ENCODE measurements around the gene HAUS1. TPM values are rescaled to one million over a fixed set of nuclear protein-coding genes. Genes with fewer than 3 reads are reported as not detected.
A peak's percentile ranks its signal among the peaks of the same experiment; 100 is the strongest.

The HAUS1 gene
- total RNA-seq, 3 donors from 2014 or later: 44.9 to 62.6 (median 52.6) TPM

DNA sequence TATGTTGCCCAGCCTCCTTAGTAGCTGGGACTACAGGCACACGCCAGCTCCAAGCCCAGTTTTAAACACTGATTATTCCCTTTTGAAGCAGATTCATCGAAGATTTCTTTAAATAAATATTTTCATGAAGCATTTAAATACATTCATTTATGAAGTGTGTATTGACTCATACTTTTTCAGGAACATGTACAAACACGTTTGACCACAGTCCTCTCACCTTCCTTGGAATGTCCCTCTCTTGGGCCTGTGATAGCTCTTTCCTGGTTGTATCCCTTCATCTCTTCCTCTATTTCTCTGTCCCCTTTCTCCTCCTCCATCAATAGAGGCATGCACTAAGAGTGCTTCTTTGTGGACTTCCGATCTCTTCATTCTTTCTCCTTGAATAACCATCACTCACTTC, 34.7 kb upstream of the HAUS1 start:
- H3K27ac ChIP-seq: peak overlapping the region; percentile 80 to 86
- H3K4me1 ChIP-seq: peaks cover 0 to 4% of the 10 kb centered on the region in 2 donors
- no peaks in the 10 kb centered on the region for H3K36me3 ChIP-seq
- intact Hi-C loops (cut with DNase I; ENCODE audit: low total_unique reads): no loop called here
- no peak for TF ChIP-seq POLR2AphosphoS5 (IDR thresholded peaks at IDR 0.05)
- no peak for TF ChIP-seq POLR2A (IDR thresholded peaks at IDR 0.05)
- TF ChIP-seq CTCF (IDR thresholded peaks at IDR 0.05): no peak
- H3K9me3 ChIP-seq: no peaks in the 10 kb centered on the region
- H3K27me3 ChIP-seq: no peaks in the 10 kb centered on the region
- H3K4me3 ChIP-seq: no peak overlapping the region
- no peak for DNase-seq (ENCODE audit: low spot score in 2 of 2)

GRCh38 chr18:46070232-46070631, 34.0 kb upstream of the HAUS1 start:
- peaks cover 0 to 4% of the 10 kb centered on the region in 2 donors for H3K4me1 ChIP-seq
- H3K4me3 ChIP-seq: peak overlapping the region in 1 of 3 donors; percentile 86
- H3K9me3 ChIP-seq: no peaks in the 10 kb centered on the region
- H3K36me3 ChIP-seq: no peaks in the 10 kb centered on the region
- H3K27me3 ChIP-seq: no peaks in the 10 kb centered on the region
- H3K27ac ChIP-seq: peak overlapping the region; percentile 80 to 86
- TF ChIP-seq POLR2AphosphoS5 (IDR thresholded peaks at IDR 0.05) (no peak), CTCF (IDR thresholded peaks at IDR 0.05) (no peak)
- intact Hi-C loops (cut with DNase I; ENCODE audit: low total_unique reads): no loop called here
- DNase-seq (ENCODE audit: low spot score in 2 of 2): no peak

DNA sequence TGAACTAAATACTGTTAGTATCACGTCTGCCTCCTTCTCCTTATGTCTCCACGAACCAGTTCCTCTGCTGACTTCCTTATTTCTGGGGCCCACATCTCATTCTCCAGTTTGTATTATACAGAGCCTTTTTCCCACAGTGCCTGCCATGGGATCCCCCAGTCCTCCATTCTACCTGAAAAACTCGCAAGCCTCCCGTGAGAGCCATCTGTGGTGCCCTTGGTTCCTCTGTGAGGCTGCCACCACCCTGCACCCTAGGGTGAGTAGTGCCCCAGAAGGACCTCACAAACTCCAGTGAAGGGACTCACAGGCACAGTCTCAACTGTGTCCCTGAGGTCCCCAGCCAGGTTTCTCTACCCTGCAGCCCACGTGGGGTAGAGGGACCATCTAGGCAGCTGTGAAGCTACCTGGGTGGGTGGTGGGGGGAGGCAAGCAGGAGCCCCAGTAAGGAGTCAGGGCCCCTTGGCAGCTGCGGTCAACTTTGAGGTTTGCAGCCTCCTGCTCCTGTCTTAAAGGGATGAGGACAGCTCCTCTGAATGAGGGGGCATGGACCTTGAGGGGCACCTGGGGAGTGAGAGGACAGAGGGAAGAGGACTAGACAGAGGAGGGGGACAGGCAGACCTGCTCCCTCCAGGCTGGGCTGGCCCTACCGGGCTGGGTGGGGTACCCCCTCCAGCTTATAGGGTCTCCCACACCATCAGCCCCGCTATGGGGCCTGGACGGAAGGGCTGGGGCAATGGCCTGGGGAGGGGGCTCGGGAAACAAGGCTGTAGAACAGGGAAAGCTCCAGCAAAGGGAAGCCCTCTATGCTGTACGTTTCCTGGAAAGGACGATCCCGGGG, 33.2 kb upstream of the HAUS1 start:
- intact Hi-C loops (cut with DNase I; ENCODE audit: low total_unique reads): no loop called here
- Histone ChIP-seq H3K4me3 (peak overlapping the region; percentile 80 to 91 (median 86)), H3K27me3 (no peaks in the 10 kb centered on the region), H3K27ac (peak overlapping the region; percentile 80 to 86), H3K36me3 (no peaks in the 10 kb centered on the region), H3K9me3 (no peaks in the 10 kb centered on the region), H3K4me1 (peaks cover 0 to 4% of the 10 kb centered on the region in 2 donors)
- no peak for DNase-seq (ENCODE audit: low spot score in 2 of 2)
- TF ChIP-seq CTCF (IDR thresholded peaks at IDR 0.05): no peak
- no peak for TF ChIP-seq POLR2A (IDR thresholded peaks at IDR 0.05)
- TF ChIP-seq POLR2AphosphoS5 (IDR thresholded peaks at IDR 0.05): no peak

- TF ChIP-seq POLR2A (IDR thresholded peaks at IDR 0.05) (no peak), POLR2AphosphoS5 (IDR thresholded peaks at IDR 0.05) (peak in 1 of 3 donors; percentile 55)
- peak; percentile 66 to 77 for DNase-seq (ENCODE audit: low spot score in 2 of 2)
- Histone ChIP-seq H3K36me3 (no peaks in the 10 kb centered on the region), H3K27me3 (no peaks in the 10 kb centered on the region), H3K4me3 (peak within 1 kb of the TSS; percentile 80 to 91 (median 86)), H3K9me3 (no peaks in the 10 kb centered on the region), H3K27ac (peak within 1 kb of the TSS; percentile 80 to 86), H3K4me1 (peaks cover 0 to 4% of the 10 kb centered on the region in 2 donors)
- intact Hi-C loops (cut with DNase I; ENCODE audit: low total_unique reads): no loop called here
Measured at GRCh38 chr18:46071653-46072375, 32.4 kb upstream of the HAUS1 start, which contains the start of gene PSTPIP2. Gene PSTPIP2 (minus strand): TSS chr18:46072260. CDS start chr18:46072188, 72 bp downstream.

DNA sequence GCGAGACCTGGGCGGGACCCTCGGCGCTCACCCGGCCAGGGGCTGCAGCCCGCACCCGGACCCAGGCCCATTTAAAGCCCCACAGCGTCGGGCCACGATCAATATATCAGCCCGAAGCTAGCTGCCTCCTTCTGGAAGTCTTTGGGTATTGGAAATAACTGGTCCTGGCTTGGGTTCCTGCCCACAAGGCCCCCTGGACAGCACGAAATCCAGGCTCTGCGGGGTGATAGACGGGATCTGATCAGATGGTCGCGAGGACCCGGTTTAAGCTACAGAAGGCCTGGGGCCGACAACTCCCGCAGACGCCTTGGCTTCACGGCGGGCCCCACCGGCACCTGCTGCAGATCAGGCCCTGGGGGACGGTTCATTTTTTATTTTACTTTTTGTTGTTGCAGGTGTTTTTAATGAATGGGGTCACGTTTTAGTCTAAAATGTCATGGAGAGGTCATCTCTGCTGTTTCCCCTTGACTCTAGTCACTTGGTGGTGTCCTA, 31.8 kb upstream of the HAUS1 start:
- H3K36me3 ChIP-seq: no peaks in the 10 kb centered on the region
- H3K4me3 ChIP-seq: peak overlapping the region; percentile 80 to 91 (median 86)
- DNase-seq (ENCODE audit: low spot score in 2 of 2): no peak
- no peak for TF ChIP-seq POLR2AphosphoS5 (IDR thresholded peaks at IDR 0.05)
- TF ChIP-seq POLR2A (IDR thresholded peaks at IDR 0.05): no peak
- no peak for TF ChIP-seq CTCF (IDR thresholded peaks at IDR 0.05)
- no peaks in the 10 kb centered on the region for H3K9me3 ChIP-seq
- H3K27ac ChIP-seq: peak overlapping the region; percentile 80 to 86
- intact Hi-C loops (cut with DNase I; ENCODE audit: low total_unique reads): no loop called here
- no peaks in the 10 kb centered on the region for H3K27me3 ChIP-seq
- peaks cover 0 to 4% of the 10 kb centered on the region in 2 donors for H3K4me1 ChIP-seq
